RWPE2 (cell line): ENCODE results near the gene VAV1.
A peak's percentile ranks its signal among the peaks of the same experiment; 100 is the strongest.

ENCODE experiments used
- ATAC-seq: fragments of 200-7000 bp; cut with Tn5 transposase; 3 replicates; pipeline ENCODE4 v1.9.1; 2021; ENCODE audit warnings: low read depth
- DNase-seq: peaks from one replicate; pipeline ENCODE4 v3.0.0-alpha.2; 2020; ENCODE audit warnings: low spot score
- H3K27ac ChIP-seq: fragments of 450-650 bp; 2 replicates; pipeline ENCODE4 v1.5.1; 2017; ENCODE audit warnings: mild to moderate bottlenecking; ENCODE audit not compliant: poor library complexity, severe bottlenecking
- H3K27me3 ChIP-seq: fragments of 250-450 bp; sonication (Bioruptor Pico); 2 replicates; pipeline ENCODE4 v1.5.1; 2021; ENCODE audit warnings: mild to moderate bottlenecking, moderate library complexity; ENCODE audit not compliant: insufficient read depth, poor library complexity, severe bottlenecking
- H3K36me3 ChIP-seq: fragments of 250-450 bp; sonication (Bioruptor Pico); 2 replicates; pipeline ENCODE4 v1.5.1; 2020; ENCODE audit warnings: low read depth, mild to moderate bottlenecking, moderate library complexity
- H3K4me1 ChIP-seq: fragments of 250-450 bp; sonication (Bioruptor Pico); 2 replicates; pipeline ENCODE4 v1.5.1; 2021; ENCODE audit warnings: mild to moderate bottlenecking, moderate library complexity; ENCODE audit not compliant: insufficient read depth, poor library complexity, severe bottlenecking
- H3K4me3 ChIP-seq: fragments of 250-450 bp; sonication (Bioruptor Pico); 2 replicates; pipeline ENCODE4 v1.5.1; 2021; ENCODE audit warnings: mild to moderate bottlenecking, moderate library complexity; ENCODE audit not compliant: severe bottlenecking
- H3K9me3 ChIP-seq: fragments of 250-450 bp; sonication (Bioruptor Pico); 2 replicates; pipeline ENCODE4 v1.5.1; 2021; ENCODE audit warnings: mild to moderate bottlenecking, moderate library complexity; ENCODE audit not compliant: severe bottlenecking
- CTCF ChIP-seq: fragments of 450-650 bp; IDR thresholded peaks from one replicate; pipeline ENCODE4 v1.5.1; 2017; ENCODE audit warnings: mild to moderate bottlenecking, moderate library complexity; ENCODE audit not compliant: poor library complexity, severe bottlenecking

VAV1 gene

DNA sequence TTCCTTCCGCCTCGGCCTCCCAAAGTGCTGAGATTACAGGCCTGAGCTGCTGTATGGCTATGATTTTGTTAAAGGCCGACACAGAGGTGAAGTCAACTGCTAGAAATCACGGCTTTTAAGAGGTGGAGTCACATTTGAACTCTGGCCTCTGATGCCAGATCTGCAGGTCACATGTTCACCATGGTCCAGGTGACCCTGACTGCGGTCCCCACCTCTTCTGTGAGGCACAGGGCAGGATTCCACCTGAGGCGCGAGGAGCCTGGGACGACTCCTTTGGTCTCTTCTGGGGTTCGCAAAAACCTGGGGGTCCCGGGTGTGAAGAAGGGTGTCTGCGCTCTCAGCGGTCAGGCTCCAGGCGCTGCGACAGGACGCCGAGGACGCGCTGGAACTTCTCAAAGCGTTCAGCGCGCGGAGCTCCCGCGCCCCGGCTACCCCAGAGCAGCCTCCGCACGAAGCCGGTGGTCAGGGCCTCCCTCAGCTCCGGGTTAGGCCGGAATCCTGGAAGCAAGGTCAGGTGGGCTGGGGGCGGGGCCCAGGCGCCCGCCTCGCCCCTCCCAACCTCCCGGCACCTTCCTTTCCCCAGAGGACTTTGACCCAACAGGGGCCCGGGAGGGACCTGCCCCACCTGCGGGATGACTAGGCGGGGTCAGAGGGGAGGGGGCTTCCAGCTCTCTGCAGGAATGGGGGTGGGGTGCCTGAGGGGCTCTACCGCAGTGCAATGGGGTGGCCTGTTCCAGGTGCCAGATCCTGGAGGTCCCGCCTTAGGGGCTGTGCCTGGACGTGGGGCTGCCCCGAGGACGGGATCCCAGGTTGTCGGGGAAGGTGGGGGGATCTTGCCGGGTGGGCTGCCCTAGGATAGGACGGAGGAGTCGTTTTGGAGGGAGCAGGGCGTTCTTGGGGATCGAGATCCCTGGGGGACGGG is 20.0 kb upstream of the VAV1 start:
- TF ChIP-seq CTCF: no peak
- no peaks in the 10 kb centered on the region for H3K4me1 ChIP-seq
- H3K36me3 ChIP-seq: peaks cover 92% of the 10 kb centered on the region
- ATAC-seq (0 out of 3 replicates have a peak, but pooled peaks have one; percentile 5), DNase-seq (no peak)
- no peaks in the 10 kb centered on the region for H3K27me3 ChIP-seq
- H3K9me3 ChIP-seq: no peaks in the 10 kb centered on the region
- H3K27ac ChIP-seq: no peak overlapping the region
- H3K4me3 ChIP-seq: no peak overlapping the region

- TF ChIP-seq CTCF: no peak
- H3K4me3 ChIP-seq: no peak overlapping the region
- no peaks in the 10 kb centered on the region for H3K27me3 ChIP-seq
- H3K4me1 ChIP-seq: no peaks in the 10 kb centered on the region
- no peak overlapping the region for H3K27ac ChIP-seq
- H3K36me3 ChIP-seq: peaks cover 92% of the 10 kb centered on the region
- DNase-seq: no peak
- no peaks in the 10 kb centered on the region for H3K9me3 ChIP-seq
- ATAC-seq: peak; percentile 76
These were observed 19.1 kb upstream of the VAV1 start for GRCh38 chr19:6753178-6754031.

- Histone ChIP-seq H3K4me1 (no peaks in the 10 kb centered on the region), H3K4me3 (no peak overlapping the region), H3K27me3 (no peaks in the 10 kb centered on the region), H3K9me3 (no peaks in the 10 kb centered on the region), H3K27ac (no peak overlapping the region), H3K36me3 (peaks cover 92% of the 10 kb centered on the region)
- TF ChIP-seq CTCF: no peak
- DNase-seq (no peak), ATAC-seq (no peak)
These were observed 18.4 kb upstream of the VAV1 start for GRCh38 chr19:6754136-6754535.

GRCh38 chr19:6754653-6755463 is 17.6 kb upstream of the VAV1 start:
- Histone ChIP-seq H3K36me3 (peaks cover 93% of the 10 kb centered on the region), H3K4me1 (no peaks in the 10 kb centered on the region), H3K27me3 (no peaks in the 10 kb centered on the region), H3K4me3 (no peak overlapping the region), H3K9me3 (no peaks in the 10 kb centered on the region), H3K27ac (no peak overlapping the region)
- TF ChIP-seq CTCF: no peak
- ATAC-seq (no peak), DNase-seq (no peak)
